ENCODE results near the gene DOK3. TPM values are rescaled to one million over a fixed set of nuclear protein-coding genes. Genes with fewer than 3 reads are reported as not detected.

Gene DOK3
- total RNA-seq, 1 donor from 2014 or later, result 16.3 TPM

DNA sequence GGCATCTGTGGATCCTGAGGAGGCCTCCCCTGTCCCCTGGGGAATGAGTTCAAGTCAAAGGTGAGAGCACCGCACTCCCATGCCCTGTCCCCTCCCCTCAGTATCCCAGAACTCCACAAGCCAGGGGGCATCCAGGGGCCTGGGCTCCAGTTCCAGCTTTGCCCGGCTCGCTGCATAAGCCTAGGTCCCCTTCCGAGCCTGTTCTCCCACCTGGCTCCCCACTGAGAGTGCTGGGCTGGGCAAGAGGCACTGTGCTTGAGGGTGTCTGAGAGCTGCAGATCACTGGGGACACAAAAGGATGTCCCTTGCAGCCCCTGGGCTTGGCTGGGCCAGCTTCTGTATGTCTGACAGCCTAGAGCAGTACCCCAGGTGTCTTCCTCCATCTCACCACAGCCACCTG is 4.6 kb downstream of the DOK3 start:
- peaks cover 8% of the 10 kb centered on the region for H3K4me1 ChIP-seq (ENCODE audit: insufficient read depth, low read length)
- Mint-ChIP-seq H3K36me3 (ENCODE audit: low read depth, unreplicated experiment) (peaks cover 16% of the 10 kb centered on the region), H3K27me3 (ENCODE audit: low read depth, unreplicated experiment) (no peaks in the 10 kb centered on the region), H3K4me1 (ENCODE audit: low read depth, unreplicated experiment) (peaks cover 20% of the 10 kb centered on the region), H3K27ac (ENCODE audit: unreplicated experiment) (no peak overlapping the region), H3K9me3 (ENCODE audit: unreplicated experiment) (no peaks in the 10 kb centered on the region), H3K4me3 (ENCODE audit: unreplicated experiment) (no peak overlapping the region)
- H3K27ac ChIP-seq (ENCODE audit: low read depth, low read length), result no peak overlapping the region
- H2AFZ ChIP-seq (ENCODE audit: low read depth, low read length), result no peak overlapping the region
- FAIRE-seq (no peak), DNase-seq (ENCODE audit: low read depth) (no peak)
- no peak overlapping the region for H3K9ac ChIP-seq (ENCODE audit: low read length)
- TF ChIP-seq, protein P1, sequence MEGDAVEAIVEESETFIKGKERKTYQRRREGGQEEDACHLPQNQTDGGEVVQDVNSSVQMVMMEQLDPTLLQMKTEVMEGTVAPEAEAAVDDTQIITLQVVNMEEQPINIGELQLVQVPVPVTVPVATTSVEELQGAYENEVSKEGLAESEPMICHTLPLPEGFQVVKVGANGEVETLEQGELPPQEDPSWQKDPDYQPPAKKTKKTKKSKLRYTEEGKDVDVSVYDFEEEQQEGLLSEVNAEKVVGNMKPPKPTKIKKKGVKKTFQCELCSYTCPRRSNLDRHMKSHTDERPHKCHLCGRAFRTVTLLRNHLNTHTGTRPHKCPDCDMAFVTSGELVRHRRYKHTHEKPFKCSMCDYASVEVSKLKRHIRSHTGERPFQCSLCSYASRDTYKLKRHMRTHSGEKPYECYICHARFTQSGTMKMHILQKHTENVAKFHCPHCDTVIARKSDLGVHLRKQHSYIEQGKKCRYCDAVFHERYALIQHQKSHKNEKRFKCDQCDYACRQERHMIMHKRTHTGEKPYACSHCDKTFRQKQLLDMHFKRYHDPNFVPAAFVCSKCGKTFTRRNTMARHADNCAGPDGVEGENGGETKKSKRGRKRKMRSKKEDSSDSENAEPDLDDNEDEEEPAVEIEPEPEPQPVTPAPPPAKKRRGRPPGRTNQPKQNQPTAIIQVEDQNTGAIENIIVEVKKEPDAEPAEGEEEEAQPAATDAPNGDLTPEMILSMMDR (IDR thresholded peaks at IDR 0.05; ENCODE audit: insufficient read depth, low read depth, low read length), result no peak
- TF ChIP-seq EZH2 (IDR thresholded peaks at IDR 0.05; ENCODE audit: insufficient read depth, low read length), result no peak
- peaks cover 6% of the 10 kb centered on the region for H4K20me1 ChIP-seq (ENCODE audit: insufficient read depth, low read length)
- no peaks in the 10 kb centered on the region for H3K27me3 ChIP-seq (ENCODE audit: insufficient read depth, low read length)
- no peaks in the 10 kb centered on the region for H3K9me3 ChIP-seq (ENCODE audit: insufficient read depth, low read depth, low read length)
- H3K4me2 ChIP-seq (ENCODE audit: low read length), result no peak overlapping the region
- H3K79me2 ChIP-seq (ENCODE audit: insufficient read depth, low read length), result no peaks in the 10 kb centered on the region
- no peaks in the 10 kb centered on the region for H3K36me3 ChIP-seq (ENCODE audit: insufficient read depth, low read length)
- H3K4me3 ChIP-seq (ENCODE audit: insufficient read depth, low read depth, low read length), result no peak overlapping the region

DNA sequence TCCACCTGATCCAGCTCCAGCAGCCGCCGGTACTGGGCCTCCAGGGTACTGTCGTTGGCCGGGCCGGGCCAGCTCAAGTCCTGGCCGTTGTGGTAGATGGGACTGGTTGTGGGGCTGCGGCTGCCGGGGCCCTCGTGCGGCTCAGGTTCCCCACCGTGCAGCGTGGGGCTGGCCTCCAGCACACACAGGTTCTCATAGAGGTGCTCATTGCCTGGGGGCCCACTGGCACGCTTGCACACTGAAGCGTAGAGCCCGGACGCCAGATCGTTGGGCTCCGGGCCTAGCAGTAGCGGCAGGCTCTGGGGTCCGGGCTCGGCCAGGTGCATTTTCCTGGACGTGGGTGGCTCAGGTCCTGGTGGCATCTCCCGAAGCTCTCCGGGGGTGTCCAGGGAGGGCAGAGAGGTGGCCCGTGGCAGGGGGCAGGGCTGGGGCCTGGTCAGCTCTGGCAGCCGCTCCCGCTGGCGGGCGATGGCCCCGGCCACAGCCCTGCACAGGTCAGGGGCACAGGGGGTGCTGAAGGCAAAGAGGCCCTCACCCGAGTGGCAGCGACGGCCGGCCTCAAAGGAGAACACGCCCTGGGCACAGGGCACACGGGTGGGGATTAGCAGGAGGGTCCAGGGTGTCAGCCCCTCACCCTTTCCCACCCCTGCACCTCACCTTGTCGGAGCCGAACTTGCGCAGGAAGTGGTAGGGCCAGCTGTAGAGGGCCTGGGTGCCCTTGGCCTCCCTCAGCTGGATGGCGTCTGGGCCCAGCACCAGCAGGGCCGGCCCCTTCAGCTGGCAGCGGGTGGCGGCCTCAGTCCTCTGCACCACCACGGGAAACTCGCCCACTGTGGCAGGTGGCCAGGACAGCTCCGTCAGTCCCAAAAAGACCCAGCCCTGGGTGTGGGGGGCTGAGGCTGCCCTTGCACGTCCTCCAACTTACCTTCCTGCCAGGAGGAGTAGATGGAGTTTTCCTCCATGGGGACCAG is 5.3 kb downstream of the DOK3 start:
- H3K4me3 Mint-ChIP-seq (ENCODE audit: unreplicated experiment), result no peak overlapping the region

More for the DNA sequence above, 5.3 kb downstream of the DOK3 start:
- TF ChIP-seq EZH2 (IDR thresholded peaks at IDR 0.05; ENCODE audit: insufficient read depth, low read length), result no peak
- TF ChIP-seq, protein P1 (IDR thresholded peaks at IDR 0.05; ENCODE audit: insufficient read depth, low read depth, low read length), result no peak
- FAIRE-seq, result no peak
- Histone ChIP-seq H3K9ac (ENCODE audit: low read length) (no peak overlapping the region), H3K79me2 (ENCODE audit: insufficient read depth, low read length) (no peaks in the 10 kb centered on the region), H3K27ac (ENCODE audit: low read depth, low read length) (no peak overlapping the region), H2AFZ (ENCODE audit: low read depth, low read length) (no peak overlapping the region), H4K20me1 (ENCODE audit: insufficient read depth, low read length) (peaks cover 3% of the 10 kb centered on the region), H3K27me3 (ENCODE audit: insufficient read depth, low read length) (no peaks in the 10 kb centered on the region), H3K9me3 (ENCODE audit: insufficient read depth, low read depth, low read length) (no peaks in the 10 kb centered on the region), H3K36me3 (ENCODE audit: insufficient read depth, low read length) (no peaks in the 10 kb centered on the region), H3K4me2 (ENCODE audit: low read length) (no peak overlapping the region), H3K4me1 (ENCODE audit: insufficient read depth, low read length) (peaks cover 14% of the 10 kb centered on the region), H3K4me3 (ENCODE audit: insufficient read depth, low read depth, low read length) (no peak overlapping the region)
- Mint-ChIP-seq H3K9me3 (ENCODE audit: unreplicated experiment) (no peaks in the 10 kb centered on the region), H3K36me3 (ENCODE audit: low read depth, unreplicated experiment) (peaks cover 16% of the 10 kb centered on the region), H3K27me3 (ENCODE audit: low read depth, unreplicated experiment) (no peaks in the 10 kb centered on the region), H3K27ac (ENCODE audit: unreplicated experiment) (no peak overlapping the region), H3K4me1 (ENCODE audit: low read depth, unreplicated experiment) (peaks cover 24% of the 10 kb centered on the region)
- DNase-seq (ENCODE audit: low read depth), result no peak
